Activated naive CD8-positive, alpha-beta T cell treated with anti-CD3 and anti-CD28 coated beads for 36 hours (primary cell): ENCODE results near the gene PHACTR3. TPM values are rescaled to one million over a fixed set of nuclear protein-coding genes. Genes with fewer than 3 reads are reported as not detected.

Source experiments
- DNase-seq: peaks from one replicate; pipeline ENCODE4 v3.0.0; 2021
- H3K27ac Mint-ChIP-seq: one replicate; pipeline ENCODE4 v1.8.0; 2022; ENCODE audit warnings: mild to moderate bottlenecking, moderate library complexity, mixed read lengths
- H3K27me3 Mint-ChIP-seq: one replicate; pipeline ENCODE4 v1.8.0; 2022; ENCODE audit warnings: mild to moderate bottlenecking, mixed read lengths
- H3K36me3 Mint-ChIP-seq: one replicate; pipeline ENCODE4 v1.8.0; 2021; ENCODE audit warnings: mild to moderate bottlenecking, mixed read lengths
- H3K4me1 Mint-ChIP-seq: one replicate; pipeline ENCODE4 v1.8.0; 2021; ENCODE audit warnings: mixed read lengths
- H3K4me3 Mint-ChIP-seq: one replicate; pipeline ENCODE4 v1.8.0; 2022; ENCODE audit warnings: mild to moderate bottlenecking, moderate library complexity, mixed read lengths
- H3K9me3 Mint-ChIP-seq: one replicate; pipeline ENCODE4 v1.8.0; 2022; ENCODE audit warnings: mixed read lengths
- total RNA-seq, 2 experiments: library from RNA; stranded (reverse); gene quantifications; one replicate each; pipeline ENCODE4 v1.2.3, GENCODE V29; 2021

Gene PHACTR3
- total RNA-seq, 2 experiments from 2014 or later = not detected

GRCh38 chr20:59632541-59633113, 28.3 kb downstream of the PHACTR3 start:
- no peak overlapping the region for H3K27ac Mint-ChIP-seq
- H3K36me3 Mint-ChIP-seq = no peaks in the 10 kb centered on the region
- H3K27me3 Mint-ChIP-seq = peaks cover 16% of the 10 kb centered on the region
- no peaks in the 10 kb centered on the region for H3K9me3 Mint-ChIP-seq
- H3K4me1 Mint-ChIP-seq = no peaks in the 10 kb centered on the region
- H3K4me3 Mint-ChIP-seq = no peak overlapping the region
- no peak for DNase-seq

GRCh38 chr20:59633656-59634251, 29.4 kb downstream of the PHACTR3 start:
- DNase-seq = no peak
- no peaks in the 10 kb centered on the region for H3K36me3 Mint-ChIP-seq
- H3K27ac Mint-ChIP-seq = no peak overlapping the region
- no peaks in the 10 kb centered on the region for H3K9me3 Mint-ChIP-seq
- no peak overlapping the region for H3K4me3 Mint-ChIP-seq
- H3K4me1 Mint-ChIP-seq = no peaks in the 10 kb centered on the region
- peaks cover 16% of the 10 kb centered on the region for H3K27me3 Mint-ChIP-seq

GRCh38 chr20:59634435-59635005, 30.2 kb downstream of the PHACTR3 start:
- H3K4me3 Mint-ChIP-seq = no peak overlapping the region
- no peak overlapping the region for H3K27ac Mint-ChIP-seq
- H3K4me1 Mint-ChIP-seq = no peaks in the 10 kb centered on the region
- DNase-seq = no peak
- no peaks in the 10 kb centered on the region for H3K9me3 Mint-ChIP-seq
- no peaks in the 10 kb centered on the region for H3K36me3 Mint-ChIP-seq
- peaks cover 13% of the 10 kb centered on the region for H3K27me3 Mint-ChIP-seq

GRCh38 chr20:59636766-59637370, 32.5 kb downstream of the PHACTR3 start:
- Mint-ChIP-seq H3K36me3 (no peaks in the 10 kb centered on the region), H3K27me3 (peaks cover 3% of the 10 kb centered on the region), H3K4me3 (no peak overlapping the region), H3K4me1 (no peaks in the 10 kb centered on the region), H3K27ac (no peak overlapping the region), H3K9me3 (no peaks in the 10 kb centered on the region)
- DNase-seq = no peak

- no peaks in the 10 kb centered on the region for H3K36me3 Mint-ChIP-seq
- no peak overlapping the region for H3K4me3 Mint-ChIP-seq
- H3K27ac Mint-ChIP-seq = no peak overlapping the region
- H3K4me1 Mint-ChIP-seq = no peaks in the 10 kb centered on the region
- H3K27me3 Mint-ChIP-seq = no peaks in the 10 kb centered on the region
- DNase-seq = no peak
- H3K9me3 Mint-ChIP-seq = no peaks in the 10 kb centered on the region
Measured at GRCh38 chr20:59640267-59640666, 35.9 kb downstream of the PHACTR3 start.

- DNase-seq = no peak
- Mint-ChIP-seq H3K9me3 (peaks cover 5% of the 10 kb centered on the region), H3K4me1 (no peaks in the 10 kb centered on the region), H3K36me3 (no peaks in the 10 kb centered on the region), H3K4me3 (no peak overlapping the region), H3K27ac (no peak overlapping the region), H3K27me3 (peaks cover 9% of the 10 kb centered on the region)
Measured at GRCh38 chr20:59643615-59644061, 39.3 kb downstream of the PHACTR3 start.

GRCh38 chr20:59644371-59644939, 40.1 kb downstream of the PHACTR3 start:
- Mint-ChIP-seq H3K27ac (no peak overlapping the region), H3K4me3 (no peak overlapping the region), H3K4me1 (no peaks in the 10 kb centered on the region), H3K36me3 (no peaks in the 10 kb centered on the region), H3K27me3 (peaks cover 14% of the 10 kb centered on the region), H3K9me3 (peaks cover 5% of the 10 kb centered on the region)
- DNase-seq = no peak

GRCh38 chr20:59645271-59645670, 40.9 kb downstream of the PHACTR3 start:
- Mint-ChIP-seq H3K27ac (no peak overlapping the region), H3K27me3 (peaks cover 17% of the 10 kb centered on the region), H3K9me3 (peaks cover 5% of the 10 kb centered on the region), H3K4me1 (no peaks in the 10 kb centered on the region), H3K36me3 (no peaks in the 10 kb centered on the region), H3K4me3 (no peak overlapping the region)
- DNase-seq = no peak

GRCh38 chr20:59645761-59646171, 41.4 kb downstream of the PHACTR3 start:
- Mint-ChIP-seq H3K4me1 (no peaks in the 10 kb centered on the region), H3K27ac (no peak overlapping the region), H3K9me3 (peaks cover 5% of the 10 kb centered on the region), H3K4me3 (no peak overlapping the region), H3K27me3 (peaks cover 20% of the 10 kb centered on the region), H3K36me3 (no peaks in the 10 kb centered on the region)
- DNase-seq = no peak

GRCh38 chr20:59646487-59646886, 42.1 kb downstream of the PHACTR3 start:
- Mint-ChIP-seq H3K27me3 (peaks cover 20% of the 10 kb centered on the region), H3K4me1 (no peaks in the 10 kb centered on the region), H3K4me3 (no peak overlapping the region), H3K27ac (no peak overlapping the region), H3K9me3 (peaks cover 5% of the 10 kb centered on the region), H3K36me3 (no peaks in the 10 kb centered on the region)
- no peak for DNase-seq

GRCh38 chr20:59647271-59647670, 42.9 kb downstream of the PHACTR3 start:
- no peak for DNase-seq
- no peak overlapping the region for H3K4me3 Mint-ChIP-seq
- H3K4me1 Mint-ChIP-seq = no peaks in the 10 kb centered on the region
- peaks cover 5% of the 10 kb centered on the region for H3K9me3 Mint-ChIP-seq
- no peak overlapping the region for H3K27ac Mint-ChIP-seq
- peaks cover 25% of the 10 kb centered on the region for H3K27me3 Mint-ChIP-seq
- H3K36me3 Mint-ChIP-seq = no peaks in the 10 kb centered on the region

GRCh38 chr20:59648466-59649070, 44.2 kb downstream of the PHACTR3 start:
- peaks cover 25% of the 10 kb centered on the region for H3K27me3 Mint-ChIP-seq
- DNase-seq = no peak
- H3K36me3 Mint-ChIP-seq = no peaks in the 10 kb centered on the region
- peaks cover 5% of the 10 kb centered on the region for H3K9me3 Mint-ChIP-seq
- no peak overlapping the region for H3K27ac Mint-ChIP-seq
- H3K4me1 Mint-ChIP-seq = no peaks in the 10 kb centered on the region
- H3K4me3 Mint-ChIP-seq = no peak overlapping the region

GRCh38 chr20:59650418-59650817, 46.1 kb downstream of the PHACTR3 start:
- Mint-ChIP-seq H3K9me3 (peaks cover 5% of the 10 kb centered on the region), H3K4me3 (no peak overlapping the region), H3K27ac (no peak overlapping the region), H3K36me3 (no peaks in the 10 kb centered on the region), H3K27me3 (peaks cover 25% of the 10 kb centered on the region), H3K4me1 (no peaks in the 10 kb centered on the region)
- DNase-seq = no peak

GRCh38 chr20:59652381-59652780, 48.0 kb downstream of the PHACTR3 start:
- Mint-ChIP-seq H3K27me3 (peaks cover 25% of the 10 kb centered on the region), H3K36me3 (no peaks in the 10 kb centered on the region), H3K9me3 (peaks cover 4% of the 10 kb centered on the region), H3K27ac (no peak overlapping the region), H3K4me3 (no peak overlapping the region), H3K4me1 (no peaks in the 10 kb centered on the region)
- DNase-seq = no peak

- Mint-ChIP-seq H3K9me3 (peaks cover 22% of the 10 kb centered on the region), H3K27me3 (peaks cover 11% of the 10 kb centered on the region), H3K4me3 (no peak overlapping the region), H3K27ac (no peak overlapping the region), H3K4me1 (no peaks in the 10 kb centered on the region), H3K36me3 (no peaks in the 10 kb centered on the region)
- DNase-seq = no peak
Measured at GRCh38 chr20:59656417-59656816, 52.1 kb downstream of the PHACTR3 start.
